Measurements from ENCODE around the gene CSNK2A3.

- TF ChIP-seq, protein P1, sequence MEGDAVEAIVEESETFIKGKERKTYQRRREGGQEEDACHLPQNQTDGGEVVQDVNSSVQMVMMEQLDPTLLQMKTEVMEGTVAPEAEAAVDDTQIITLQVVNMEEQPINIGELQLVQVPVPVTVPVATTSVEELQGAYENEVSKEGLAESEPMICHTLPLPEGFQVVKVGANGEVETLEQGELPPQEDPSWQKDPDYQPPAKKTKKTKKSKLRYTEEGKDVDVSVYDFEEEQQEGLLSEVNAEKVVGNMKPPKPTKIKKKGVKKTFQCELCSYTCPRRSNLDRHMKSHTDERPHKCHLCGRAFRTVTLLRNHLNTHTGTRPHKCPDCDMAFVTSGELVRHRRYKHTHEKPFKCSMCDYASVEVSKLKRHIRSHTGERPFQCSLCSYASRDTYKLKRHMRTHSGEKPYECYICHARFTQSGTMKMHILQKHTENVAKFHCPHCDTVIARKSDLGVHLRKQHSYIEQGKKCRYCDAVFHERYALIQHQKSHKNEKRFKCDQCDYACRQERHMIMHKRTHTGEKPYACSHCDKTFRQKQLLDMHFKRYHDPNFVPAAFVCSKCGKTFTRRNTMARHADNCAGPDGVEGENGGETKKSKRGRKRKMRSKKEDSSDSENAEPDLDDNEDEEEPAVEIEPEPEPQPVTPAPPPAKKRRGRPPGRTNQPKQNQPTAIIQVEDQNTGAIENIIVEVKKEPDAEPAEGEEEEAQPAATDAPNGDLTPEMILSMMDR (IDR thresholded peaks at IDR 0.05; ENCODE audit: insufficient read depth, low read depth, low read length): no peak
- TF ChIP-seq EZH2 (IDR thresholded peaks at IDR 0.05; ENCODE audit: insufficient read depth, low read length): no peak
Measured at GRCh38 chr11:11348303-11348702, 4.7 kb downstream of the CSNK2A3 start.

All from astrocyte (in vitro differentiated cells and primary cell).